ENCODE data around the gene ATG10. TPM values are rescaled to one million over a fixed set of nuclear protein-coding genes. Genes with fewer than 3 reads are reported as not detected.

The ATG10 gene
- total RNA-seq, 1 donor from 2014 or later: 7.3 TPM

GRCh38 chr5:82152978-82153481 is 181.2 kb downstream of the ATG10 start:
- ATAC-seq (no peak), DNase-seq (ENCODE audit: low spot score) (no peak)
- intact Hi-C loops (cut with DNase I): no loop called here

- no peak for DNase-seq (ENCODE audit: low spot score)
- no peak for ATAC-seq
- intact Hi-C loops (cut with DNase I): no loop called here
Observed at GRCh38 chr5:82154776-82155175, 183.0 kb downstream of the ATG10 start.

- ATAC-seq: no peak
- intact Hi-C loops (cut with DNase I): no loop called here
Observed at GRCh38 chr5:82155305-82155704, 183.5 kb downstream of the ATG10 start.

GRCh38 chr5:82156874-82157273 is 185.1 kb downstream of the ATG10 start:
- intact Hi-C loops (cut with DNase I): no loop called here
- ATAC-seq (no peak), DNase-seq (ENCODE audit: low spot score) (no peak)

More at GRCh38 chr5:82155305-82155704, 183.5 kb downstream of the ATG10 start:
- no peak for DNase-seq (ENCODE audit: low spot score)

GRCh38 chr5:82158755-82159413 is 187.1 kb downstream of the ATG10 start:
- ATAC-seq (no peak), DNase-seq (ENCODE audit: low spot score) (no peak)
- intact Hi-C loops (cut with DNase I): no loop called here

- intact Hi-C loops (cut with DNase I): no loop called here
- ATAC-seq: no peak
Observed at GRCh38 chr5:82160948-82161347, 189.1 kb downstream of the ATG10 start.

GRCh38 chr5:82162573-82162972 is 190.8 kb downstream of the ATG10 start:
- DNase-seq (ENCODE audit: low spot score) (no peak), ATAC-seq (no peak)
- intact Hi-C loops (cut with DNase I): no loop called here

More at GRCh38 chr5:82160948-82161347, 189.1 kb downstream of the ATG10 start:
- DNase-seq (ENCODE audit: low spot score): no peak

GRCh38 chr5:82163452-82164175 is 191.8 kb downstream of the ATG10 start:
- intact Hi-C loops (cut with DNase I): no loop called here
- DNase-seq (ENCODE audit: low spot score) (no peak), ATAC-seq (no peak)

GRCh38 chr5:82164176-82164976 is 192.6 kb downstream of the ATG10 start:
- ATAC-seq: no peak

DNA sequence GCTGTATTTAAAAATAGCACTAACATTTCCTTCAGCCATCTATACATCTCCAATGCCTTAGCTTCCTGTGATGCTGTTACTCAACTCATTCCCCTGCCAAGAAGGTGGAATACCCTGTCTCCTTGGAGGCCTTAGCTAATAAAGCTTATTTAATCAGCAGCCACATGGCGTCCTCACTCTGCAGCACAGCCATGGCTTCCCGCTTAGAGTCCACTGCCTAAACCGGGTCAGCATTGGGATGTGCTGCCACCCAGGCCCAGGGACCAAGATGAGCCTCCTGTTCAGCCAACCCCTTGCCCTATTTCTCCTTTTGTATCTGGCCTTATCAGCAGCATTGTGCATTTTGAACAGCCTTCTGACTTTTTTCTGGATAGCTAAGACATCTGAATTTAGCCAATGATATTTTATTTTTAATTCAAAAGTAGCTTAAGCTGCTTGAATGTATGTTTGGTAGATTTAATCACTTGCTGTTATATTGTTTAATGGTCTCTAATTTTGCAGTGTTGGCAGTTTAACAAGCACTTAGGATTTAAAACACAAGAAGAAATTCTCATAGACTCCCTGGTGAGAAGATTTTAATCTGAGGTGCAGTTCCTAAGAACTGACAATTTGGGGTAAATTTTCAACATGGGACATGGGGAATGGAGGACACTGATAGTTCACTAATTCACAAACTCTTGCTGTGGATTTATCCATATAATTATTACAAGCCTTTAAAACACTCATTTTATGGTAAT is 193.3 kb downstream of the ATG10 start:
- intact Hi-C loops (cut with DNase I): no loop called here
- DNase-seq (ENCODE audit: low spot score) (no peak), ATAC-seq (peak; percentile 63)

More at GRCh38 chr5:82164176-82164976, 192.6 kb downstream of the ATG10 start:
- intact Hi-C loops (cut with DNase I): no loop called here
- no peak for DNase-seq (ENCODE audit: low spot score)

DNA sequence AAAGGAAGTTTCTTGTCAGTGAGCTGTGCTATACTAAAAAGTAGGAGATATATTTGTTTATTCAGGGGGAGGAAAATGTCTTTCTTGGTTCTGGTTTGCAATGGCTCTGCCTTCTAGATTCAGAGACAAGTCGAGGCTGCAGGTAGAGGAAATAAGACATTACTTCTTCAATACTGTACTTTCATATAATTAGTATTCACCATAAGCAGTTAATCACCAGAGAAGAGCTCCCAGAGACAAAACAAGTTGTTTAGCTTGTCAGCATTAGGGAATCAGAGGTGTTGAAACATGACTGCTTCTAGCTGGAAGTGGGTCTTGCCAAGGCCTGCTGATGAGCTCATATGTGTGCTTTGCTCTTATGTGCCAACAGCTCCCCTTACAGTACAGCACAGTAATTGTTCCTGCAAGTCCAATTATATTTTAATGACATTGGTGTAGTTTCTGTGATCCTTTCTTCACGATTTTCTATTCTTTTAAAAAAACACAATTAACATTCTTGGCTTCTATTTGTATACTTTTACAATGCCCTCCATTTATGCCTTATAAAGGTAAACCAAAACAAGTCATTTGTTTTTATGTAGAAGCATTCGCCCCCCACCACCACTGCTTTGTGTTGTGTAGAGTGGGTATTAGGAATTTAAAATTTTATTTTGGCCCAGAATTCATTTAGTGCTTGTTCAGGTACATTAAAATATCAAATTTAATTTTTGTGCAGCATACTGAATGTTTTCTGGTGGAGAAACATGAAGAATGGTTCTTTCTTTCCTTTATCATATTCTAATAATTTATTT is 194.1 kb downstream of the ATG10 start:
- DNase-seq (ENCODE audit: low spot score): peak; percentile 72
- intact Hi-C loops (cut with DNase I): no loop called here

DNA sequence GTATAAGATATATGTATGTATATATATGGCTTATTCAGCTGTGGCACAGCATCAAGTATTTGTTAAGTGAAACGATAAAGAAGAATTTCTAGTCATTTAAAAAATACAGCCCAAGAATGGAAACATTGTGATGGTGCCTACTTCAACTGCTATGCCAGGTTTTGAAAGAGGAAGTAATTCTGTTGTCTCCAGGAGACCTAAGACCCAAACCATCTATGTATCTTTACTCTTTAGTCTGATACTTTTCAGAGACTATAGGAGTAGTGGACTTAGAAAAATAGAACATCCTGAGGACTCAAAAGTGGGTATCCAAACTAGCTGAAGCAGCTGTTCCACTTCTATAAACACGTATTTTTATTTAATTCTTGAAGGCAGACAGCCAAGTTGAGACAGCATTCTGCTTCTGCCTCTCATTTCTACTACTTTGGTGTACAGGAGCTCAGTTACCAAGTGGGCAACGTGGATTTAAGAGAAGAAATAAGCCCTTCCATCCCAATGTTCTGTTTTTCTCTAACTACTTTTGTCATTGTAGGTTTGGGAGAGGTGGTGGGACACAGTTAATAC is 195.6 kb downstream of the ATG10 start:
- DNase-seq (ENCODE audit: low spot score) (no peak), ATAC-seq (no peak)
- intact Hi-C loops (cut with DNase I): no loop called here

More for the DNA sequence above, 194.1 kb downstream of the ATG10 start:
- peak; percentile 100 for ATAC-seq

GRCh38 chr5:82168294-82168693 is 196.5 kb downstream of the ATG10 start:
- ATAC-seq (no peak), DNase-seq (ENCODE audit: low spot score) (no peak)
- intact Hi-C loops (cut with DNase I): no loop called here

- intact Hi-C loops (cut with DNase I): no loop called here
- ATAC-seq (no peak), DNase-seq (ENCODE audit: low spot score) (no peak)
Observed at GRCh38 chr5:82169892-82170291, 198.1 kb downstream of the ATG10 start.

DNA sequence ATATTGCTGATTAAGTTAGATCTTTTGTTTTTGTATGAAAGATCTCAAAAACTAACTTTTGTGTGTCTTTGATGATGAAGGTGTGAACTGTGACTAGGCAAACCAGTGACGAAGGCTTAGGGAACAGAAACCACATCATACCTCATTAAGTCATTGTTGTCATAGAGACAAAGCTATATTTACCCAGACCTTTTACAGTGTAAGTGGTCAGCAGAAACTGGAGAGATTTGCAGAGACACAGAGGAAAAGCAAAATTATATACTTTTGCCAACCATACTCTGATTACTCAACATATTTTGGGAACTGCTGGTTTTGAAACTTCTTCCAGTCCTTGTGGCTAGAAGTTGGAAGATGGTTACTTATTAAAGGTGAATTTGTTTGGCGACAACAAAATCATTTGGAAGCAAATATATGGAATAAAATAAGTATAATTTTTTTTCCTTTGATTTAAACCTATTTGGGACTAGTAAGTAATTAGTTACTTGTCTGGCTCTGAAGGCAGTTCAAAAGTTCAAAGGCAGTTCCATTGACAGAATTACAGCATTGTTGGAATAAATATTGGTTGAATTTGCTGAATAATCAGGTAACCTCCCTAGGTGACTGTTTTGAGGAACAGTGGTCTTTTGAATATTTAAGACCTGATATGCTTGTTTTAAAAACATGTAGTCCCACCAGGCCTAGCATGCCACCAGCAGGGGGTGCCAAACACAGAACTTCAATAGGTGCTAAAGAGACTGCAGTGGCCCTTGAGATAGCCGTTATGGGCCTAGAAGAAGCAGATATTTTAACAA is 202.5 kb downstream of the ATG10 start:
- DNase-seq (ENCODE audit: low spot score): peak; percentile 69
- intact Hi-C loops (cut with DNase I): no loop called here
- ATAC-seq: peak; percentile 76

- ATAC-seq (no peak), DNase-seq (ENCODE audit: low spot score) (no peak)
- intact Hi-C loops (cut with DNase I): no loop called here
Observed at GRCh38 chr5:82174919-82175219, 203.0 kb downstream of the ATG10 start.

DNA sequence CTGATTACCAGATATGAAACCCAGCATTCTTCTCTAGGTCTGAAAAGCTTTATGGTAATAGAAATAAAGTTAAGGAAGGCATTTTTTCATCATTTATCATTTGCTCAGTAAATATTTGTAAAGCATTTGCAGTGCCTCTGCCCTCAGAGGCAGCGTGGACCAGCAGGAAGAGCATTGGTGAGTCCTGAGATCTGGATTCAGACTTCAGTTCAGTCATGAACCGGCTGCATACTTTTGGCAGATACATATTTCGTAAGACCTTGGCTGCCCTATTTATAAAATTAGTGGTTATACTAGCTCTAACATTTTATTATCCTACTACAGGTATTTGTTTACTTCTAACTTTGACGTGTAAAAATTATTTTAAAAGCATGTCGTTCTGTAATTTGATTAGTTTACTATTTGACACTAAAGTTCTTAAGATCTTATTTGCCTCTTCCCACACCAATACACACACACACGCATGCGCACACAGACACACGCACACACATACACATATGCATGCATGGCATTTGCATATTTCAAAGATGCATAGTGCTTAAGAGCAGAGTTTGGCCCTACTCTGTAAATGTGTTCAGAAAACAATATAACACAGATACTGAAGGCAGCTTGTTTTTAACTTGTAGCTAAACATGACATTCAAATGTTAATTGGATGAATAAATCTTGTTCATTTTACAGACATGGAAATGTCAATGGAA is 204.4 kb downstream of the ATG10 start:
- ATAC-seq (no peak), DNase-seq (ENCODE audit: low spot score) (no peak)
- intact Hi-C loops (cut with DNase I): no loop called here

Measured in sciatic nerve (tissue), 2 donors.